Astrocyte (in vitro differentiated cells and primary cell): ENCODE results near the gene SLC1A3. TPM values are rescaled to one million over a fixed set of nuclear protein-coding genes. Genes with fewer than 3 reads are reported as not detected.

Experiments used
- DNase-seq: peaks from one replicate; pipeline ENCODE4 v3.0.0-alpha.2; 2010; ENCODE audit warnings: low read depth
- FAIRE-seq: peaks from 2 replicates; lab custom pipeline; 2011; peaks lifted over from hg19 to GRCh38; lab: Jason Lieb, UNC
- H2AFZ ChIP-seq: 2 replicates; pipeline ENCODE4 v1.6.0; 2012; ENCODE audit warnings: low read depth, low read length, inconsistent platforms
- H3K27ac ChIP-seq: 2 replicates; pipeline ENCODE4 v1.5.1; 2011; ENCODE audit warnings: low read depth, low read length, inconsistent platforms
- H3K27me3 ChIP-seq: 2 replicates; pipeline ENCODE4 v1.6.0; 2011; ENCODE audit warnings: low read length, inconsistent platforms; ENCODE audit not compliant: insufficient read depth
- H3K36me3 ChIP-seq: 2 replicates; pipeline ENCODE4 v1.5.1; 2011; ENCODE audit warnings: low read length, inconsistent platforms; ENCODE audit not compliant: insufficient read depth
- H3K4me1 ChIP-seq: 2 replicates; pipeline ENCODE4 v1.5.1; 2011; ENCODE audit warnings: low read length, inconsistent platforms; ENCODE audit not compliant: insufficient read depth
- H3K4me2 ChIP-seq: 2 replicates; pipeline ENCODE4 v1.6.0; 2012; ENCODE audit warnings: low read length, inconsistent platforms
- H3K4me3 ChIP-seq: 2 replicates; pipeline ENCODE4 v1.5.1; 2011; ENCODE audit warnings: low read depth, mild to moderate bottlenecking, low read length, inconsistent platforms; ENCODE audit not compliant: insufficient read depth
- H3K79me2 ChIP-seq: 2 replicates; pipeline ENCODE4 v1.6.0; 2012; ENCODE audit warnings: mild to moderate bottlenecking, low read length, inconsistent platforms; ENCODE audit not compliant: insufficient read depth
- H3K9ac ChIP-seq: 2 replicates; pipeline ENCODE4 v1.6.0; 2012; ENCODE audit warnings: mild to moderate bottlenecking, low read length, inconsistent platforms
- H3K9me3 ChIP-seq: 2 replicates; pipeline ENCODE4 v1.5.1; 2012; ENCODE audit warnings: low read depth, mild to moderate bottlenecking, low read length, inconsistent platforms; ENCODE audit not compliant: insufficient read depth
- H4K20me1 ChIP-seq: 2 replicates; pipeline ENCODE4 v1.6.0; 2012; ENCODE audit warnings: low read length, inconsistent platforms; ENCODE audit not compliant: insufficient read depth
- H3K27ac Mint-ChIP-seq: one replicate; pipeline ENCODE4 v1.8.0; 2021; ENCODE audit warnings: mild to moderate bottlenecking, mixed read lengths; ENCODE audit not compliant: unreplicated experiment
- H3K27me3 Mint-ChIP-seq: one replicate; pipeline ENCODE4 v1.8.0; 2021; ENCODE audit warnings: low read depth, mixed read lengths; ENCODE audit not compliant: unreplicated experiment
- H3K36me3 Mint-ChIP-seq: one replicate; pipeline ENCODE4 v1.8.0; 2021; ENCODE audit warnings: low read depth, mixed read lengths; ENCODE audit not compliant: unreplicated experiment
- H3K4me1 Mint-ChIP-seq: one replicate; pipeline ENCODE4 v1.8.0; 2021; ENCODE audit warnings: low read depth, mixed read lengths; ENCODE audit not compliant: unreplicated experiment
- H3K4me3 Mint-ChIP-seq: one replicate; pipeline ENCODE4 v1.8.0; 2021; ENCODE audit warnings: mild to moderate bottlenecking, moderate library complexity, mixed read lengths; ENCODE audit not compliant: unreplicated experiment
- H3K9me3 Mint-ChIP-seq: one replicate; pipeline ENCODE4 v1.8.0; 2021; ENCODE audit warnings: mild to moderate bottlenecking, mixed read lengths; ENCODE audit not compliant: unreplicated experiment
- EZH2 ChIP-seq: IDR thresholded peaks from 2 replicates; pipeline ENCODE4 v1.6.1; 2012; ENCODE audit warnings: mild to moderate bottlenecking, low read length, inconsistent platforms; ENCODE audit not compliant: insufficient read depth
- total RNA-seq: library from RNA; stranded (reverse); gene quantifications from 2 replicates; pipeline ENCODE4 v1.2.1, GENCODE V29; 2021
- TF ChIP-seq, protein P1 (sequence below): IDR thresholded peaks from 2 replicates; pipeline ENCODE4 v1.5.1; 2011; ENCODE audit warnings: low read depth, mild to moderate bottlenecking, inconsistent platforms, low read length, moderate library complexity; ENCODE audit not compliant: insufficient read depth

The SLC1A3 gene
- total RNA-seq, 1 donor from 2014 or later: 23.8 TPM

DNA sequence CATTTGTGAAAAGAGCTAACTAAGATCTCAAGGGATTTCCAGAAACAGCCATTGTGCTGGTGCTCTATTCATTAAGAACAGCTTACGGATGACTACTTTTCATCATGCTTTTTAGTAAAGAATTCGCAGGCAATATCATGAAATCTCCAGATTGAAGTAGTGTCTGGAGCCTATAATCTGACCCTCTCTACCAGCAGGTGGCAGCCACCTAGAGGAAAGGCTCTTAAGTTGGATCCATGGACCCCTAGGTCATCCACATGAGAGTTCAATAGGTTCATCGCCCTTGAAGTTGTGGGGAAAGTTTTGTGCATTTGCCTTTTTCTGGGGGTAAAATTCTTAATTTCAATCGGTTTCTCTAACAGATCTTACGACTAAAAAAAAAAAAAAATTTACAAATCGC is 82.3 kb downstream of the SLC1A3 start:
- DNase-seq (no peak), FAIRE-seq (no peak)
- peaks cover 16% of the 10 kb centered on the region for H3K4me1 Mint-ChIP-seq
- Histone ChIP-seq H3K4me2 (no peak overlapping the region), H3K4me3 (no peak overlapping the region), H4K20me1 (no peaks in the 10 kb centered on the region), H3K36me3 (no peaks in the 10 kb centered on the region), H3K9ac (no peak overlapping the region), H3K79me2 (no peaks in the 10 kb centered on the region), H3K27me3 (no peaks in the 10 kb centered on the region), H3K9me3 (no peaks in the 10 kb centered on the region), H3K27ac (no peak overlapping the region), H3K4me1 (peaks cover 17% of the 10 kb centered on the region), H2AFZ (no peak overlapping the region)
- H3K27me3 Mint-ChIP-seq: peaks cover 4% of the 10 kb centered on the region
- no peak overlapping the region for H3K27ac Mint-ChIP-seq
- peaks cover 14% of the 10 kb centered on the region for H3K36me3 Mint-ChIP-seq
- H3K9me3 Mint-ChIP-seq: no peaks in the 10 kb centered on the region
- TF ChIP-seq, protein P1, sequence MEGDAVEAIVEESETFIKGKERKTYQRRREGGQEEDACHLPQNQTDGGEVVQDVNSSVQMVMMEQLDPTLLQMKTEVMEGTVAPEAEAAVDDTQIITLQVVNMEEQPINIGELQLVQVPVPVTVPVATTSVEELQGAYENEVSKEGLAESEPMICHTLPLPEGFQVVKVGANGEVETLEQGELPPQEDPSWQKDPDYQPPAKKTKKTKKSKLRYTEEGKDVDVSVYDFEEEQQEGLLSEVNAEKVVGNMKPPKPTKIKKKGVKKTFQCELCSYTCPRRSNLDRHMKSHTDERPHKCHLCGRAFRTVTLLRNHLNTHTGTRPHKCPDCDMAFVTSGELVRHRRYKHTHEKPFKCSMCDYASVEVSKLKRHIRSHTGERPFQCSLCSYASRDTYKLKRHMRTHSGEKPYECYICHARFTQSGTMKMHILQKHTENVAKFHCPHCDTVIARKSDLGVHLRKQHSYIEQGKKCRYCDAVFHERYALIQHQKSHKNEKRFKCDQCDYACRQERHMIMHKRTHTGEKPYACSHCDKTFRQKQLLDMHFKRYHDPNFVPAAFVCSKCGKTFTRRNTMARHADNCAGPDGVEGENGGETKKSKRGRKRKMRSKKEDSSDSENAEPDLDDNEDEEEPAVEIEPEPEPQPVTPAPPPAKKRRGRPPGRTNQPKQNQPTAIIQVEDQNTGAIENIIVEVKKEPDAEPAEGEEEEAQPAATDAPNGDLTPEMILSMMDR: no peak
- TF ChIP-seq EZH2: no peak
- H3K4me3 Mint-ChIP-seq: no peak overlapping the region

DNA sequence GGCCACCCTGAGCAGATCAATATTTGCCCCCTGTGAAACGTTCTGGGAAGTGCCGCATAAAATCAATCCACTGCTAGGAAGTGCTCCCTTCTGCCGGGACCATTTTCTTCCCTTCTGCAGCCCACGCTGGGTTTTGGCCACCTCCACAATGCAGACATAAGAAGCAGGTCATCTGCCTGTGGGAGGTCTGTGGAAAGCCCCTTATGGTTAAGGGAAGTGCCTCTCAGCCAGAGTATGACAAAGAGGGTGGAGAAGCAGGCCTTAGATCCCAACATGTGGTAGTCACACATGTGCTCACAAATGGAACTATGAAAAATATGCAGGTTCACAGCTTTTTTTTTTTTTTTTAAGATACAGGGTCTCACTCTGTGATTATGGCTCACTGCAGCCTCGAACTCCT is 82.8 kb downstream of the SLC1A3 start:
- peaks cover 16% of the 10 kb centered on the region for H3K4me1 Mint-ChIP-seq
- peaks cover 4% of the 10 kb centered on the region for H3K27me3 Mint-ChIP-seq
- Histone ChIP-seq H3K4me2 (no peak overlapping the region), H3K9ac (no peak overlapping the region), H3K27me3 (no peaks in the 10 kb centered on the region), H3K79me2 (no peaks in the 10 kb centered on the region), H3K36me3 (no peaks in the 10 kb centered on the region), H3K4me1 (peaks cover 17% of the 10 kb centered on the region), H3K4me3 (no peak overlapping the region), H3K27ac (peak overlapping the region; percentile 59), H2AFZ (no peak overlapping the region), H4K20me1 (no peaks in the 10 kb centered on the region), H3K9me3 (no peaks in the 10 kb centered on the region)
- no peaks in the 10 kb centered on the region for H3K9me3 Mint-ChIP-seq
- FAIRE-seq: no peak
- TF ChIP-seq, protein P1: no peak
- TF ChIP-seq EZH2: no peak
- H3K27ac Mint-ChIP-seq: peak overlapping the region; percentile 41
- DNase-seq: peak; percentile 69
- H3K36me3 Mint-ChIP-seq: peaks cover 11% of the 10 kb centered on the region
- H3K4me3 Mint-ChIP-seq: peak overlapping the region; percentile 74
